Left renal pelvis (tissue), 4 donors: ENCODE results near the gene PROX1. TPM values are rescaled to one million over a fixed set of nuclear protein-coding genes. Genes with fewer than 3 reads are reported as not detected.

Source experiments
- DNase-seq, 4 donors: peaks; one replicate each; pipeline ENCODE4 v3.0.0-alpha.2; 2013; ENCODE audit warnings: low read depth in 4 of 4, low spot score in 3 of 4
- polyA plus RNA-seq, 4 donors: library from polyadenylated mRNA; unstranded; fragments of 120-200 nt; gene quantifications; one replicate each; pipeline ENCODE4 v1.2.1, GENCODE V29; 2013; ENCODE audit not compliant: insufficient read length in 4 of 4

Gene PROX1
- polyA plus RNA-seq, 4 donors, result 2.4 to 9.1 (median 8.5) TPM

DNA sequence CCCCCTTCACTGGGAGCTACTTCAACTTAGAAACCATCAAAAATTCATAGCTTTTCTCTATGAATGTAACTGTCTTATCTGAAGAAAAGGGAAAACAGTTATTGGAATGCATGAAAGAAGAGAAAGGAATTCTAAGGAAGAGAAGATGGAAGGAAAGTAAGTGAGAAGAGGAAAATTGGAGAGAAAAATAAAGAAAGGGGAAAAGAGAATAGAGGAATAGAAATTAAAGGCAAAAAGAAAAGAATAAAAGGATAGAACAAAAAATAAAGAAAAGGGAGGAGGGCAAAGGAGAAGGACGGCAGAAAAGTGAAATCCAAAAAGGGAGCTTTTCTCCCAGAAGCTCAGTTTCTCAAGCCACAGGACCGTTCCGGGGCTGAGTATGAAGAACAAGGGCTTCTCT, 9.9 kb upstream of the PROX1 start:
- DNase-seq, result no peak

DNA sequence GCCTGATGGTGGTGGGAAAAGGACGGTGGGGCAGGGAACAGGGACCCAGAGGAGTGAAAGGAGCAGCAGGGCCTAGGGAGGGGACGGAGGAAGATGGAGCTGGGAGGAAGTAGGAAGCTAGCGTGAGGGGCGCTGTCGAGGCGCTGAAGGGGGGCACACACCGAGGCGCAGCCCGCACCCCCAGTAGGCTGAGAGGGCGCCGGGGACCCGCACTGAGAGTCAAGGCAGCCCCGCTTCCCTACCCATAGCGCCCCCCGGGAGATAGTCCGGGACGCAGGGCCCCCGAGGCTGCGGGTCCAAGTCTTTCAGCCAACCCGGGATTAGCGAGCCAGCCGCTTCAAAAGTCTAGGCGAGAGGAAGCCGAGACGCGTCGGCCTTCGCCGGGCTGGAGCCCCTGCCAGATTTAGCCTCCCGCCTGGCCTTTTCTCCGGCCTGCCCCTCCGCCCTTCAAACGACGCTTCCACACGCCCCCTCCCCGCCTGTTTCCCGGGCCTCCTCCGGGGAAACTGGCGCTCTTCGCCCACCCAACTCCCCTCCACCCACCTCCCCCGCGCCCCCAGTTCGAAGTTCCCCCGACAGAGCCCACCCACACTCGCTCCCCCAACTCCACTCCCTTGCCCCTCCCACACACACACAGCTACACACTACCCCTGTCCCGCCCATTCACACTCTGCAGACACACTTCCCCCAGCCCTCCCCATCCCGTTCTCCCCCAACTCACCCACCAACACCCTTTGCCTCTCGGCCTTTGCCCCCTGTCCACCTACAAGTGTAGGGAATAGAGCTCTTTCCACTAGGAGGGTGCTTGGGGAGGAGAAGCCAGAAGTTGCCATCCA, 7.8 kb upstream of the PROX1 start:
- no peak for DNase-seq

DNA sequence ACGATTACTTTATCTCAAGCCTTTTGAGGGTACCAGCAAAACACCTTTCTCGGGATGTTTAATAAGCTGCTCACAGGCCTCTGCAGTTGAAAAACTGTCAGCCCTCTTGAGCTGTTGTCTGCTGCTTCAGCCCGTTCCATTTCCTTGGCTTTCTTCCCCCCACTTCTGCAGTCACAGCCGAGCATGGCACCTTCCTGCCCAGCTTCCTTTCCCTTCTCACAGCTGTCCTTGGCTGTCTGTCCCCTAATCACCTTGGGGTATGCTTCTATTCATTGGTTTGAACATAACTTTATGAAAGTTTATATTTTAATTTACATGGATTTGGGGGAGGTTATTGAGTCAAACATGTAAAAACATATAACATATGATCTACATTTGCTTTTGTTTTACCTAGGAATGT, 6.9 kb upstream of the PROX1 start:
- DNase-seq, result no peak

DNA sequence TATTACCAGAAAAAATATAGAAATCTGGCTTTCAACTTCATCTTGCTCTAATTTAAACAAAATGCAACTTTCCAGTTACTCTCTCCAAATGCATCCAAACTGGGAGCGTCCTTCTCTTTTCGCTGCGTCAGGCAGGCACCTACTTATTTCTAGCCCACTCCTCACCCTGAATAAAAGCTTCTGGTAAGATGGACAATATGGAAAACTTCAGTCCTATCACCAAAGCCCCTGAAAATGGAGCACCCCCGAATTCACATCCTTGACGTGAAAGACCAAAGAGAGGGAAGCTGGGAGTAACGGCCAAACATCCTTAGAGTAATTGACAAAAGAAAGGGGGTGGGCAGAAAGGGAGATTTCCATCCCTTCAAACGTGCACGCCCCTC, 5.5 kb upstream of the PROX1 start:
- DNase-seq, result no peak

DNA sequence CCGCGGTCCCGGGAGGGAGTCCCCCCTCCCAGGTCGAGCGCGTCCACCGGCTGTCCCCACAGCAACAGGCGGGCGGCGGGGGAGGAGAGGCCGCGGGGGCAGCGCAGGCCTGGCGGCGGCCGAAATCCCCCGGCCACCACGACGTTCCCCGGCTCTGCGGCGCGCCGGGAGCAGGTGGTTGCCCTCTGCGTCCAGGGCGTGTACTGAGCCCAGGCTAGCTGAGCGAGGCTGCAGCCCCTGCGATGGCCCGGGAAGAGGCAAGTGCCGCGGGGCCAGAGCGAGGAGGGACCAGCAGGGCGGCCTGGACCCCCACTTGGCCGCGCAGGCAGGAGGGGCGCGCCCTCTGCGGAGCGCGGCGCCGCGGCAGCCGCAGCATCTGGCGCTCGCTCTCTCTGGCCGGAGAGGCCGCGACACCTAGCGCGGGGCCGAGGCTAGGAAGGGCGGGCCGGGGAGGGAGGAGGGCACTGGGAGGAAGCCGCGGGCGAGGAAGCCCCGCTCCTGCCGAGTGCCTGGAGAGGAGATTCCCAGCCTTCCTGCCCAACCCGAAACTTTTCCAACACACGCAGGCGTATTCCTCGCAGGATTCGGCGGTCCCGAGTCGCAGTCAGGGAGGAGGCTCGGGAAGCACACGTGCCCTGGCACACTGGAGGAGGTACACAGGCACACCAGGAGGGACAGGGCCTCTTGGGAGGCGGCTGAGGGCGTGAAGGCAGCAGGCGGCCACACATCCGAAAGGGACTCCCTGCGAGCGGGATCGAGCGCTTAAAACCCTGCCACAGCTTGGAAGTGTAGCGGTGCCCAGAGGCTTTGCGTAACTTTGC, 4.9 kb upstream of the PROX1 start:
- DNase-seq, result no peak

DNA sequence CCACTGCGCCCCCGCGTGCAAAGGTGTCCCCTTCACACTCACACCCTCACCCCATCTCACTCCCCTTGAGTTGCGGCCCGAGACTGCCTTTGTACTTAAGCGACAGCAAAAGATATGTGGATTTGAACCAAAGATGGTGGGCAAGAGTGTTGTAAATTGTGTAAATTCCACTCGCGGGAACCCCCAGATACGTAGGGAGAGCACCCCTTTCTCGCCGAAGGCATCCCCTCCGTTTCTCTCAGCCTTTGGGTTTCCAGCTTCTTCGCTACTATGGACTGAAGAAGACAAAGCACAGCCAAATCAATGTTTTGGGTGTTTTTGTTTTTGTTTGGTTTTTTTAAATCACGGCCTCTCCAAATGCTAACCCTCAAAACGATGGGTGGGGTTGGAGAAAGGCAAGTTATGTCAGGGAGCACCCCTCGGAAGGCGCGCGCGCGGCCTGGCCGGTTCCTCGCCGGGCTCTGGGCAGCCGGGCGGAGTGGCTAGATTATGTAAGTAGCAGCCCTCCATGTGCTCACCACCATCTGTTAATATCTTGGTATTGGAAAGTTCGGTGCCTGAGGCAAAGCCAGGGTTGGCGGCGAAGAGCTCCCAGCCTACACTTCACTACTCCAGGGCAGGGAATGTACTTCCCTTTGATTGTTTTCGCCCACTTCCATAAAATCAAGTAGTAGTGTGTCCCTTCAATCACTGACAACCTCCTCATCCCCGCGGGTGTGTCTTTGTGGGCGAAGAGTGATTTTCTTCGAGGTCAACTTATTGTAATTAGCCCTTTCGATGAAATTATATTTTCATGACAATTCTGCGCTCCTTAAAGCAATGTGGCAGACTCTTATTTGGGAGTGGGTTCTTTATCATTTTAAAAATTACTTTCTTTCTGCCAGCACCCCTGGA, 4.0 kb upstream of the PROX1 start:
- no peak for DNase-seq

DNA sequence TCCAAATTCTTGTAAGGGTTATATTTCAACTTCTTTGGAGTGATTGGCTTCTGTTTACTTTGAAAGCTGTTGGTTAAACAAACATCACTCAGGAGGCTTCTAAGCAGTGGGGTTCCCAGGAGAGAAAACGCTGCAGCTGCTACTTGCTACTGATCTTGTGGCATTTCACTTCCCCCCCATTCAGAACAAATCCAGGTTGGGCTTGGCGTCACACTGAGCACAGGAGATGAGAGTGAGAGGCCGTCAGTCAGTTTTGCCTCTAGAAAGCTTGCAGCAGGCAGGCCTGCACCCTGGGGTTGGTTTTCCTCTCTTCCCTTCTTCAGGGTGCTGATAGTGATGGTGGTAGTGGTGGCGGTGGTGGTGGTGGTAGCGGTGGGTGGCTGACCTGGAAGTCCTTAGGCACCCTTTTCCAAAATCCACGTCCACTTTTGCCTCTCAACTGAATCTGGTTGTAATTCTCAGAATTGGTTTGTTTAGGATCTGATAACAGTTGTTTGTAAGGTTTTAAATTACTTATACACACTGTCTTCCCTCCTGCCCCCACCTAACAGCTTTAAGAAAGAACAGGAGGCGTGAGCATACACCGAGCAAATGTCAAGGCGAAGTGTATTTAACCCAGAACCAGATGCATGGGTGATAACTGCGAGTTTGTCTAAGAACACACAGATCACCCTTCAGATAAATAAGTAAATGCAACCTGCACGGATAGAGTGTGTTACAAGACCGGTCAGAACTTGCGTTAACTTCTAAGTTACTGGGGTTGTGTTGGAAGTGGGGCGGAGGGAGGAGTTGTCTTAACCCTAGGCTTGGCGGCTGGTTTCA, 3.2 kb upstream of the PROX1 start:
- DNase-seq, result no peak

DNA sequence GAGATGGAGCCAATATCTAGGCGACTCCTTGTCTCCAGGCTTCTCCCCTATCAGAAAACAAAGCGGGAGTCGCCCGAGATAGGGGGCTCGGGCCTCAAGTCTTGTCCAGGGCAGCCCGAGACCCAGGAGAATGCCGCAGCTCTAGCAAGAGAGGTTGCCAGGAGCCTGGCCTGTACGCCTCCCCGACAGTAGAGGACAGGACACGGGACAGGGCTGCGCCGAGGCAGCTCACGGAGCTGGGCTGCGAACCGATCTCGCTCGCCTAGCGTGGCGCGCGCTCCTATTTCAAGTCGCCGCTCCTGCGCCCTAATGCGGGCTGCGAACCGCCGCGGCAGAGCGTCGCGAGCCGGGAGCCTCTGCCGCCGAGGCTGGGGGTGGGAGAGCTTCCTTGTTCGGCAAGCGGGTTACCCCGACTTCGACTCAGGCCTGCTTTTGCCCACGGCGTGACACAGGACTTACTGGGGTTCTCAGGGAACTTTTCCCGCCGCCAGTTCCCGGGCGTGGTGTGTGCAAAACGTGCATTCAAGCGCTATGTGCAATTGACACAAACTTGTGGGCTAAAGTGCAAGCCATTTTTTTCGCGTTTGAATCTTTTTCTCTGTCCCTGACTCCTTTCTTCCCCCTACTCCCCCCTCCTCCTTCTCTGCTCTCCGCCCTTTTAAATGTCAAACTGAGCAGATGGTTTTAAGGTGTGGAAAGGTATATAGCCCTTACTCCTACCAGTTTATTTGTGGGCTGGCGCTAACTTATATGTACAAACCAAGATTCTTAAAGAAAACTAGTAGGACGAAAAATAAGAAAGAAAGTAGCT, 2.4 kb upstream of the PROX1 start:
- no peak for DNase-seq

DNA sequence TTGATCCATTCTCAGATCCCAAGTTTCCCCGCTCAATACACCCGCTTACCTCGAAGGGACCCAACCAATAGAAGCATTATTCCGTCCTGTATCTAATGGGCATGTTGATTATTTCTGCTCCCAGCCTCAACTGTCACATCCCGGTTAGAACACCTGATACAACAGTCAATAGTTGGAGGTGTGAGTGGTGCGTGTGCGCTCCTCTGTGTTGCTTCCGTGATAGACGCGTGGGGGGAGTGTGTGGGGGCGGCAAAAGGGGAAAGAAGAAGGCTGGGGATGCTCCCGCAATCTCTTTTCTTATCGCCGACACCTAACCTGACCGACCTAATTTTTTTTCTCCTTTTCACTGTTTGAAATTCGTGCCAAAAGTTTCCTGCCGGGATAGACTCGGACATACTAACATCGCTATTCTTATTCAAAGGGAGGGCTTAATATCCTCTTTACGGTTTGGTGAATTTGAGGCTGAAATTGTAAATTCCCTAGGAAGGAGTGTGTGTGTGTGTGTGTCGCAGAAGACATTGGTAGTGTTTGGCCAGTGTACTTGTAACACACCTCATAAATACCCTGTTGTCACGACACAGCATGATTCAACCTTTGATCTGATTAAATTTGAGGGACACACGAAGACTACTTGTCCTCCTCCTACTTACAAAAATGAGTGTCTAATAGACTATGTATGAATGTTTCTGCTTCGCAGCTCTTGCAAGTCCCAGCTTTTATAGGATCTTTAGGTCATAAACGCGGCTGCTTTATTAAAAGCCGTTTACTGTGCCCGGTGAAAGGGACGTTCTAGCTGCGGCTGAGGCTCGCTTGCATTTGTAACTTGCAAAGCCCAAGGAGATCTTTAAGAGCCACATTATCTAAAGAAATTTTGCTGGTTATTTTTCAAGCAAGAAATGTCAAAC, 1.5 kb upstream of the PROX1 start:
- no peak for DNase-seq

DNA sequence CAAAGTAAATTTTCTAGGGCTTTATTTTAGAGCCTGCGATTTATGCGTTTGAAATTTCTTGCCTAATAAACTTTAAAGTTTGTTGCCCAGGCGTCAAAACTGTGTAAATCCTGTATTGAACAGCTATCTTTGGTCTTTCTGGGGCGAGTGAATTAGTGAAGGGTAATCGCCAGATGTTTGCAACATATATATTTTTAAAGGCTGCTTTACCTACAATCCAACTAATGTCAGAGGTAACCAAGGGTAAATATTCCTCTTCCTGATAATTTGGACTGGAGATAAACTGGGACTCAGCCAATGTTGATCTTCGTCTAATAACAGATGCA, 885 bp upstream of the PROX1 start:
- DNase-seq, result no peak

DNA sequence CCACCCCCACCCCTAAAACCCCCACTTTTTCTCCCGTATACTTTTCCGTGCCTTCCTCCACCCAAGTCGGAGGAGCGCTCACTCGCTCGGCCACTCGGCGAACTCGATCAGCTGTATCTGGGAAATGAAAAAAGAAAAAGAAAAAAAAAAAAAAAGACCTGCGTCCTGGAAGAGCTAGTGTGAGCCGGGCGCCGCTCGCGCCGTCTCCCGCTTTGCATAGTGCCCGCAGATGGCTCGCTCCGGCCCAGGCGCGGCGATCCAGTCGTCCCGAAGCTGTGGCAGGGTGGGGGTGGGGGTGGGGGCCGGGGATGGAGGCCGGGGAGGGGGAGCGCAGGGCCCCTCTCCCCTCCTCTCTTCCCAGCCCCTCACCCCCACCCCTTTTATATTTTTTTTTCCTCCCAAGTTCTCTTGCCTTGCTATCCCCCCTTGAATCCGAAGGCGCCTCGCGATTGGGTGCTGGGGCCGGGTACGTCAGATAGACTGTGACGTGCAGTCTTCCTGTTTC, 299 bp upstream of the PROX1 start:
- DNase-seq, result no peak

DNA sequence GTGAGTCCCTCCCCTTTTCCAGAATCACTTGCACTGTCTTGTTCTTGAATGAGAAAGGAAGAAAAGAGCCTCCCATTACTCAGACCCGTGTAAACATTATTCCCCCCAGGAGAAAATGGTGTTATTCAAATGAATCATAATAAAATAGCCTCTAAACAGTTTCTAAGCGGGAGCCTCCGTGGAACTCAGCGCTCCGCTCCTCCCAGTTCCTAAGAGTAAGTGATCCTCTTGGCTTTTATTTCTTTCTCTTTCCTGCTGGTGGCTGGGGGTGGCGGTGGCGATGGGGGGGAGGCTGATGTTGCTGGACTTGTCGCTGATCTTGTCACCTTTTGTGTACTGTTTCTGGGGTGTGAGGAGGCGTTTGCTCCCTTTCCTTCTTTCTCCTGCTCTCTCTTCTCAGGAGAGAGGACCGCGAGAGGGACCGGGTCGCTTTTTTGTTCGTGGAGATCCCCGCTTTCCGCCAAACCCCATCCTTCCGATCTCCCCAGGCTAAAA, 781 bp downstream of the PROX1 start:
- no peak for DNase-seq

DNA sequence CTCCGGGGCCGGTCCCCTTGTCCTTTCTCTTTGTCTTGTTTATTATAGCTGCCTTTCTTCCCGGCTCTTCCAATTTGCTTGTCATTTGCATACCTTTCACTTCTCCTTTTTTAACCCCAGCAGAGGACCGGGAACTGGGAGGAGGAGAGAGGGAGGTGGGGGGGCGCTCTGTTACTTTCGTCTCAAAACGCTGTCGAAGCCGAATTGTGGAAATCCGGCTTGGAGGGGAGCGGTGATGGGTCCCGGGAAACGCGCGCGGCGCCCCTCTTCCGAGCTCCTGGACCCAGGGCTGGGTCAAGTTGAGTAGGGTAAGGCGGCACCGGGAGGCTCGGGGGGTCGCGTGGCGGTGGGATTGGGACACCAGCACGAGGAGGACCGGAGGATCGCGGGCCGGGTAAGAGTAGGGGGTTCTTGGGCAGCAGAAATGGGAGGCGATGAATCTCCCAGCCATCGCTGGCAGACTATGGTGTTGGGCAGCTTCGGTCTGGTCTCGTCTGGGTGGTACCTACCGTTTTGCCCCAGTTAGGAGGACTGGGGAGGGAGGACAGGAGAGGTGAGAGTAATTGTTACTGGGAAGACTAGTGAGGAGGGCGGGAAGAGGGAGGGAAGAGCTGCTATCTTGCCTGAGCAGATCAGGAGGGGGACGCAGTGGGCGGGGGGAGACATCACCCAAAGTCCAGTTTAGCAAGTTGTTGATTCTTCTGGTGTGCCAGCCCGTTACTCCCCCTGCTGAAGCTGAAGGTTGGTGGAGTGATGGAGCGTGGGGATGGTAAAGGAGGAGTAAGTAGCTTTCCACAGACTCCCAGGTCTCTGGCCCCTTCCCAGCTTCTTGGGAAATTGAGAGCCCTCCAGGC, 1.5 kb downstream of the PROX1 start:
- no peak for DNase-seq

DNA sequence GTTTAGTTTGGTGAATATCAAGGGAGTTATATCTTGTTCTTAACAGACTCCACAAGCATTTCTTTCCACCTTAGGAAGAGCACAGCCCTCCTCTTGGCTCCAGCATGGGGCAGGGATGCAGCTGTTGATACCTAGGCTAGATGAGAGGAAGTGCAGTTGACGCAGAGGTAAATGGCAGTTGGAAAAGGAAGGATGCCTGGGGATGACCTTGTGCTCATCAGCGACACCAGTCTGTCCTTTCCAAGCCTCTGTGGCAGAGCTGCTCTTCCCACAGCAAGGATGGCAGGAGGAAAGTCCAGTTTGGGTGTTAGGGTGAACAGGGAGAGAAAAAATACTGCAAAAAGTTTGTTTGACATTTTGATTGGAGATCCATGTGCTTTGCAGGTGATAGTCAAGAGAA, 6.2 kb downstream of the PROX1 start:
- DNase-seq, result no peak

DNA sequence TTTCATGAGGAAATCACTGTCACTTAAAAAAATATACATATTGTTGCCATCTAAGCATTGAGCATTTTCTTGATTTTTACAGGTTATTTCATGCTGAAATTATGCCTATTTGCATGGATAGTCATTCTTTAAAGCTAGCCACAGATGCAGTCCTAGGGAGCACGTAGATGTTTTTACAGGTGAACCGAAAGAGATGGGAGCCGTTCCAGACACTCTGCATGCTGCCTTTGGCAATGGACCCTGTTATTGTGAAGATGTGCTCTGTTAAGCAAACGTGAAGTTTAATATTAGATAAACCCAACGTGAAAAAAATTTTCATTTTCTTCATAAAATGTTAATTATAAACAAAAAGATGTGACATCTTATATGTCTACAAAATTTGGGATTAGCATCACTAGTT, 7.1 kb downstream of the PROX1 start:
- DNase-seq, result no peak

DNA sequence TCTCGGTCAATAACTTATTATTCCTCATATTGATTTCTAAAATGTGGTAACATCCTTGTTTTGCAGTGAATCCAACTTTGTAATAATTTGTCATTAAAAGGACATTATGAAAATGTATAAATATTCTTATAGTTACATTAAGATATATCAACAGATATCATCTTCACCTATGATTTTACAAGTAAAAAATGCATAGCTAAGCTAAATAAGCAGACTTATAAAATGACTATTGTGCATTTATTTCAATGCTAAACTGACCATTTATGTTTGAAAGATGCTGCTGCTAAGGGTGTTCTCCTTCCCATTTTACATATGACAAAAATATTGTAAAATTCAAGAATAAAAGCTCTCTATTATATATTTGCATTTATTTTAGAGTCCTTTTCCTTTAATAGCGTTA, 7.8 kb downstream of the PROX1 start:
- no peak for DNase-seq

DNA sequence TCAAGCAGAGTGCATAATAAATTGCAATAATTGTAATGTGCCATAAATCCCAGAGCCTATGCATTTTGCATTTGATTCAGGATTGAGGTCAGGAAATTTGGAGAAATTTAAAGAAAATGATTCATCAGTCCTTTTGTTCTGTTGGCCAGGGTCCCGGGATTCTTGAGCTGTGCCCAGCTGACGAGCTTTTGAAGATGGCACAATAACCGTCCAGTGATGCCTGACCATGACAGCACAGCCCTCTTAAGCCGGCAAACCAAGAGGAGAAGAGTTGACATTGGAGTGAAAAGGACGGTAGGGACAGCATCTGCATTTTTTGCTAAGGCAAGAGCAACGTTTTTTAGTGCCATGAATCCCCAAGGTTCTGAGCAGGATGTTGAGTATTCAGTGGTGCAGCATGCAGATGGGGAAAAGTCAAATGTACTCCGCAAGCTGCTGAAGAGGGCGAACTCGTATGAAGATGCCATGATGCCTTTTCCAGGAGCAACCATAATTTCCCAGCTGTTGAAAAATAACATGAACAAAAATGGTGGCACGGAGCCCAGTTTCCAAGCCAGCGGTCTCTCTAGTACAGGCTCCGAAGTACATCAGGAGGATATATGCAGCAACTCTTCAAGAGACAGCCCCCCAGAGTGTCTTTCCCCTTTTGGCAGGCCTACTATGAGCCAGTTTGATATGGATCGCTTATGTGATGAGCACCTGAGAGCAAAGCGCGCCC, 8.7 kb downstream of the PROX1 start:
- DNase-seq, result no peak
